ENCODE results near the gene CARMIL1.

GRCh38 chr6:25346064-25346463, 66.9 kb downstream of the CARMIL1 start:
- no peak for TF ChIP-seq POLR2A (IDR thresholded peaks at IDR 0.05; ENCODE audit: low read length)
- no peak for TF ChIP-seq GATA1 (IDR thresholded peaks at IDR 0.05; ENCODE audit: low read depth, low read length)
